SK-N-SH treated with all-trans-retinoic acid at 6 μM for 48 hours (cell line): Measurements from ENCODE around the gene EFNB2.

ENCODE experiments used
- ATAC-seq: fragments of 200-7000 bp; cut with Tn5 transposase; 3 replicates; pipeline ENCODE4 v1.9.1; 2020; ENCODE audit warnings: mild to moderate bottlenecking, moderate library complexity
- ARNTL ChIP-seq: fragments of 450-650 bp; formaldehyde crosslinking; IDR thresholded peaks from 2 replicates; pipeline ENCODE4 v1.5.0; 2020; ENCODE audit warnings: low read depth, mild to moderate bottlenecking, moderate library complexity, borderline replicate concordance
- BACH2 ChIP-seq: fragments of 250-450 bp; sonication (Bioruptor Pico); IDR thresholded peaks from 2 replicates; pipeline ENCODE4 v1.9.0; 2021; ENCODE audit warnings: mild to moderate bottlenecking, borderline replicate concordance
- CSDC2 ChIP-seq: fragments of 250-450 bp; sonication (Bioruptor Pico); IDR thresholded peaks from 2 replicates; pipeline ENCODE4 v1.5.0; 2020; ENCODE audit warnings: mild to moderate bottlenecking, moderate library complexity
- ESRRG ChIP-seq: fragments of 250-450 bp; sonication (Bioruptor Pico); IDR thresholded peaks from 2 replicates; pipeline ENCODE4 v1.6.1; 2021; ENCODE audit warnings: mild to moderate bottlenecking
- GLIS3 ChIP-seq: fragments of 250-450 bp; sonication (Bioruptor Pico); IDR thresholded peaks from 2 replicates; pipeline ENCODE4 v1.5.0; 2020; ENCODE audit warnings: mild to moderate bottlenecking, moderate library complexity
- ISL1 ChIP-seq: fragments of 250-450 bp; sonication (Bioruptor Pico); IDR thresholded peaks from 2 replicates; pipeline ENCODE4 v2.1.2; 2022; ENCODE audit warnings: mild to moderate bottlenecking, moderate library complexity
- OSR1 ChIP-seq: fragments of 250-450 bp; sonication (Bioruptor Pico); IDR thresholded peaks from 2 replicates; pipeline ENCODE4 v1.8.0; 2022; ENCODE audit warnings: moderate library complexity, mild to moderate bottlenecking, inconsistent platforms
- PPARA ChIP-seq: fragments of 250-450 bp; sonication (Bioruptor Pico); IDR thresholded peaks from 2 replicates; pipeline ENCODE4 v1.5.0; 2020; ENCODE audit warnings: mild to moderate bottlenecking, borderline replicate concordance
- RARB ChIP-seq: fragments of 250-450 bp; sonication (Bioruptor Pico); IDR thresholded peaks from 2 replicates; pipeline ENCODE4 v1.8.0; 2021; ENCODE audit warnings: mild to moderate bottlenecking, moderate library complexity
- SNAI2 ChIP-seq: fragments of 250-450 bp; sonication (Bioruptor Pico); IDR thresholded peaks from 2 replicates; pipeline ENCODE4 v1.5.0; 2020; ENCODE audit warnings: mild to moderate bottlenecking, moderate library complexity
- TCF4 ChIP-seq: fragments of 250-450 bp; sonication (Bioruptor Pico); IDR thresholded peaks from 2 replicates; pipeline ENCODE4 v1.8.0; 2021; ENCODE audit warnings: mild to moderate bottlenecking, moderate library complexity, borderline replicate concordance
- TOX ChIP-seq: fragments of 250-450 bp; sonication (Bioruptor Pico); IDR thresholded peaks from 2 replicates; pipeline ENCODE4 v1.8.0; 2021; ENCODE audit warnings: mild to moderate bottlenecking, moderate library complexity, borderline replicate concordance
- ZC3H10 ChIP-seq: fragments of 250-450 bp; sonication (Bioruptor Pico); IDR thresholded peaks from 2 replicates; pipeline ENCODE4 v1.5.1; 2021; ENCODE audit warnings: mild to moderate bottlenecking, moderate library complexity
- ZFP3 ChIP-seq: fragments of 250-450 bp; sonication (Bioruptor Pico); IDR thresholded peaks from 2 replicates; pipeline ENCODE4 v1.5.0; 2020; ENCODE audit warnings: mild to moderate bottlenecking, moderate library complexity
- ZFP30 ChIP-seq: fragments of 450-650 bp; formaldehyde crosslinking; IDR thresholded peaks from 2 replicates; pipeline ENCODE4 v1.5.0; 2022; ENCODE audit warnings: mild to moderate bottlenecking, moderate library complexity
- ZNF565 ChIP-seq: fragments of 450-650 bp; formaldehyde crosslinking; conservative IDR thresholded peaks from 2 replicates; pipeline ENCODE4 v1.5.0; 2020; ENCODE audit warnings: low read depth, mild to moderate bottlenecking, moderate library complexity
- ZNF70 ChIP-seq: fragments of 450-650 bp; formaldehyde crosslinking; IDR thresholded peaks from 2 replicates; pipeline ENCODE4 v1.5.0; 2020; ENCODE audit warnings: mild to moderate bottlenecking, moderate library complexity
- ZNF8 ChIP-seq: fragments of 450-650 bp; formaldehyde crosslinking; IDR thresholded peaks from 2 replicates; pipeline ENCODE4 v1.5.0; 2020; ENCODE audit warnings: mild to moderate bottlenecking, moderate library complexity
- TF ChIP-seq, protein P1 (sequence below): fragments of 250-450 bp; sonication (Bioruptor Pico); IDR thresholded peaks from 2 replicates; pipeline ENCODE4 v1.8.0; 2020; ENCODE audit warnings: mild to moderate bottlenecking, moderate library complexity, borderline replicate concordance
- TF ChIP-seq, protein P2 (sequence below): fragments of 250-450 bp; sonication (Bioruptor Pico); IDR thresholded peaks from 2 replicates; pipeline ENCODE4 v1.5.1; 2020; ENCODE audit warnings: low read depth, mild to moderate bottlenecking, moderate library complexity
- TF ChIP-seq, protein P3 (sequence below): fragments of 250-450 bp; sonication (Bioruptor Pico); IDR thresholded peaks from 2 replicates; pipeline ENCODE4 v1.5.0; 2020; ENCODE audit warnings: mild to moderate bottlenecking, moderate library complexity
- TF ChIP-seq, protein P4 (sequence below): fragments of 250-450 bp; sonication (Bioruptor Pico); IDR thresholded peaks from 2 replicates; pipeline ENCODE4 v1.8.0; 2021; ENCODE audit warnings: low read depth, mild to moderate bottlenecking, moderate library complexity, borderline replicate concordance
- TF ChIP-seq, protein P5 (sequence below): fragments of 250-450 bp; sonication (Bioruptor Pico); IDR thresholded peaks from 2 replicates; pipeline ENCODE4 v1.5.1; 2021; ENCODE audit warnings: mild to moderate bottlenecking, moderate library complexity

Gene EFNB2

DNA sequence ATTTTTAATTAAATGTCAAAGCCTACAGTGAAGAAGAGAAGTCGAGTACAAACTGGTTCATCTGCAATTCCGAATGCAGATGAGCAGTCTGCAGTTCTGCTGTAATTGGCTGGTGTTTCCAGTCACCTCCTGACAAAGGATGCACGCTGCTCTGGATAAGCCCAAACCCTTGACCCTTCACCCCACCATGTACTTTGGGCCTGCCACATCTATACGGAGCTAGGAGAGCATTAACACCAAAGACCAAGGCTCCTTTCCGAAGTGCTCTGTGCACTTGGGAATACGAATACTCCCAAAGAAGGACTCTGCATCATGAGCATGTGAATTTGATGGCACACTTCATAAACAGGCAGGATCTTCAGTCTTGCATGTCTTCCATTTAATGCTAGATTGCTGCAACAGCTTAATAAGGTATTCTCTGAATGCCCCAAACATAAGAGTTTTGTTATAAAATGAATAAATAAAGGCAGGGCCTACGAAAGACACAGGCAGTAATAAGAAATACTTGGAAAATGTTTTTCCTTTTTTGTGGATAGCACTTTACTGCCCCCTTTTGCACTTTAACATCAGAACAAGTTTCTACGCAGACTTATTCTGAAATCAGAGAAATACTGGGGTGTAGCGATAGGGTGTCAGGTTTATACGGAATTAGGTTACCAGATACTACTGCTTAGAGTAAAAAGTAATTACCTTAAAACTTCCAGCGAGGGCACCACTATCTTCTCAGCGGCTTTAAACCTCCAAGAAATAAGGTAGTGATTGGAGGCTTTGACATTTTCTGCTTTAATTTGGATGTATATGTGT is 15.0 kb downstream of the EFNB2 start:
- ATAC-seq: peak; percentile 42; the same call in 1 of the 3 replicates
- TF ChIP-seq ZFP3 (CRISPR knock-in tag) (no peak), TOX (no peak), SNAI2 (CRISPR knock-in tag) (no peak)

DNA sequence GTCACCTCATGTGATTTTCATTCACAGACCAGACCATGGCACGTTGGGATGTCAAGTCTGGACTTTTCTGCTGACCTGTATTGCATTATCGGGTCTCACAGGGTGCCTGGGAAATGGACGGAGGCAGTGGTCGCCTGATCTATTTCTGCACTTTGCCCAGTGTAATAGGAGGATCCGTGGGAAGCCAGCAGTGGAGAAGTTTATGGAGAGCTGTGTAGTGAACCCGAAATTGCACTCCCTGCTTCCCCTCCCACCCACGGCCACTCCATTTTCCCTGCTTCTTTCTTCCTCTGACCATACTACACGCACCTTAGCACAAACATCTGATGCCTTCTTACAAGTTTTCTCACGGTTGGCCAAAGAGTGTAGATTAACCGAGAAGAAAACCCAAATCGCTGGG is 16.9 kb downstream of the EFNB2 start:
- TF ChIP-seq ESRRG (CRISPR knock-in tag) (no peak), PPARA (CRISPR knock-in tag) (no peak), OSR1 (CRISPR knock-in tag) (no peak), TOX (no peak), ZNF565 (no peak), ZNF70 (CRISPR knock-in tag) (no peak), SNAI2 (CRISPR knock-in tag) (no peak), ZFP3 (CRISPR knock-in tag) (no peak), ZC3H10 (CRISPR knock-in tag) (no peak), ISL1 (CRISPR knock-in tag) (no peak), RARB (CRISPR knock-in tag) (no peak), BACH2 (CRISPR knock-in tag) (no peak), ZNF8 (CRISPR knock-in tag) (no peak), CSDC2 (CRISPR knock-in tag) (no peak), GLIS3 (CRISPR knock-in tag) (no peak), TCF4 (CRISPR knock-in tag) (no peak)
- TF ChIP-seq, protein P1, sequence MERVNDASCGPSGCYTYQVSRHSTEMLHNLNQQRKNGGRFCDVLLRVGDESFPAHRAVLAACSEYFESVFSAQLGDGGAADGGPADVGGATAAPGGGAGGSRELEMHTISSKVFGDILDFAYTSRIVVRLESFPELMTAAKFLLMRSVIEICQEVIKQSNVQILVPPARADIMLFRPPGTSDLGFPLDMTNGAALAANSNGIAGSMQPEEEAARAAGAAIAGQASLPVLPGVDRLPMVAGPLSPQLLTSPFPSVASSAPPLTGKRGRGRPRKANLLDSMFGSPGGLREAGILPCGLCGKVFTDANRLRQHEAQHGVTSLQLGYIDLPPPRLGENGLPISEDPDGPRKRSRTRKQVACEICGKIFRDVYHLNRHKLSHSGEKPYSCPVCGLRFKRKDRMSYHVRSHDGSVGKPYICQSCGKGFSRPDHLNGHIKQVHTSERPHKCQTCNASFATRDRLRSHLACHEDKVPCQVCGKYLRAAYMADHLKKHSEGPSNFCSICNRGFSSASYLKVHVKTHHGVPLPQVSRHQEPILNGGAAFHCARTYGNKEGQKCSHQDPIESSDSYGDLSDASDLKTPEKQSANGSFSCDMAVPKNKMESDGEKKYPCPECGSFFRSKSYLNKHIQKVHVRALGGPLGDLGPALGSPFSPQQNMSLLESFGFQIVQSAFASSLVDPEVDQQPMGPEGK (CRISPR knock-in tag): no peak
- TF ChIP-seq, protein P2, sequence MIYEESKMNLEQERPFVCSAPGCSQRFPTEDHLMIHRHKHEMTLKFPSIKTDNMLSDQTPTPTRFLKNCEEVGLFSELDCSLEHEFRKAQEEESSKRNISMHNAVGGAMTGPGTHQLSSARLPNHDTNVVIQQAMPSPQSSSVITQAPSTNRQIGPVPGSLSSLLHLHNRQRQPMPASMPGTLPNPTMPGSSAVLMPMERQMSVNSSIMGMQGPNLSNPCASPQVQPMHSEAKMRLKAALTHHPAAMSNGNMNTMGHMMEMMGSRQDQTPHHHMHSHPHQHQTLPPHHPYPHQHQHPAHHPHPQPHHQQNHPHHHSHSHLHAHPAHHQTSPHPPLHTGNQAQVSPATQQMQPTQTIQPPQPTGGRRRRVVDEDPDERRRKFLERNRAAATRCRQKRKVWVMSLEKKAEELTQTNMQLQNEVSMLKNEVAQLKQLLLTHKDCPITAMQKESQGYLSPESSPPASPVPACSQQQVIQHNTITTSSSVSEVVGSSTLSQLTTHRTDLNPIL: no peak
- TF ChIP-seq, protein P3, sequence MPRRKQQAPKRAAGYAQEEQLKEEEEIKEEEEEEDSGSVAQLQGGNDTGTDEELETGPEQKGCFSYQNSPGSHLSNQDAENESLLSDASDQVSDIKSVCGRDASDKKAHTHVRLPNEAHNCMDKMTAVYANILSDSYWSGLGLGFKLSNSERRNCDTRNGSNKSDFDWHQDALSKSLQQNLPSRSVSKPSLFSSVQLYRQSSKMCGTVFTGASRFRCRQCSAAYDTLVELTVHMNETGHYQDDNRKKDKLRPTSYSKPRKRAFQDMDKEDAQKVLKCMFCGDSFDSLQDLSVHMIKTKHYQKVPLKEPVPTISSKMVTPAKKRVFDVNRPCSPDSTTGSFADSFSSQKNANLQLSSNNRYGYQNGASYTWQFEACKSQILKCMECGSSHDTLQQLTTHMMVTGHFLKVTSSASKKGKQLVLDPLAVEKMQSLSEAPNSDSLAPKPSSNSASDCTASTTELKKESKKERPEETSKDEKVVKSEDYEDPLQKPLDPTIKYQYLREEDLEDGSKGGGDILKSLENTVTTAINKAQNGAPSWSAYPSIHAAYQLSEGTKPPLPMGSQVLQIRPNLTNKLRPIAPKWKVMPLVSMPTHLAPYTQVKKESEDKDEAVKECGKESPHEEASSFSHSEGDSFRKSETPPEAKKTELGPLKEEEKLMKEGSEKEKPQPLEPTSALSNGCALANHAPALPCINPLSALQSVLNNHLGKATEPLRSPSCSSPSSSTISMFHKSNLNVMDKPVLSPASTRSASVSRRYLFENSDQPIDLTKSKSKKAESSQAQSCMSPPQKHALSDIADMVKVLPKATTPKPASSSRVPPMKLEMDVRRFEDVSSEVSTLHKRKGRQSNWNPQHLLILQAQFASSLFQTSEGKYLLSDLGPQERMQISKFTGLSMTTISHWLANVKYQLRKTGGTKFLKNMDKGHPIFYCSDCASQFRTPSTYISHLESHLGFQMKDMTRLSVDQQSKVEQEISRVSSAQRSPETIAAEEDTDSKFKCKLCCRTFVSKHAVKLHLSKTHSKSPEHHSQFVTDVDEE (CRISPR knock-in tag): no peak
- ATAC-seq: no peak

DNA sequence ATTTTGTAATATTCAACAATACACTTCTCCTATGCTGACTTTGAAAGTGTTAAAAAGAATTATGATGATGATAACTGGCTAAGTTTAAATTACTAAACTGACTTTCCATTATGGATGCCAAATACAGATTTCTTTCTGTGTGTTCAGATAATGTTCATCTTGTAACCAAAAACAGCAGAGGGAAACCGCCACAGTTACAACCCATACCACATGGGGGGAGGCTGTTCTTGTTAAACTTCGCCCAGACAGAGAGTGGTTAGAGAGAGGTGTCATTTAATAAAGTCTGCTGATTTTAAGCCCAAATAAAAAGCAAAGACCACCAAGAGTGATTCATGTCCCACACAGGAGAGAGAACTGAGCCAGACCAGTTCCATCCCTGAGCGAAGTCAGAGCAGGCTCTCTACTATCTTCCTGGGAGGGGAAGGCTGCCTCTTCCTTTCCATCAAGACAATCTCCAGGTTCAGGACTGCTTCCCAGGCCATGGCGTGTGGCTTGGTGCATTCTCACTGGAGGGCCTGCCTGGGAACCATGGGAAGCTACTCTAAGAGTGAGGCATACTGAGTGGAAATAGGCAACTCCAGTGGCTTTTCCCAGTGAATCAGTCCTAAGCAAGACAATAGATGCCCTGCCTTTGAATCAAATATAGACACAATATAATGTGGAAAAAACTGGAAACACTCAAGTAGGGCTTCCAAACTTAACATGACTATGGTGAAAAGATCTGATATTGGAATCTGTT is 18.2 kb downstream of the EFNB2 start:
- TF ChIP-seq ZFP30 (CRISPR knock-in tag): no peak
- TF ChIP-seq, all 23 proteins: peak for 0
- ATAC-seq: no peak

DNA sequence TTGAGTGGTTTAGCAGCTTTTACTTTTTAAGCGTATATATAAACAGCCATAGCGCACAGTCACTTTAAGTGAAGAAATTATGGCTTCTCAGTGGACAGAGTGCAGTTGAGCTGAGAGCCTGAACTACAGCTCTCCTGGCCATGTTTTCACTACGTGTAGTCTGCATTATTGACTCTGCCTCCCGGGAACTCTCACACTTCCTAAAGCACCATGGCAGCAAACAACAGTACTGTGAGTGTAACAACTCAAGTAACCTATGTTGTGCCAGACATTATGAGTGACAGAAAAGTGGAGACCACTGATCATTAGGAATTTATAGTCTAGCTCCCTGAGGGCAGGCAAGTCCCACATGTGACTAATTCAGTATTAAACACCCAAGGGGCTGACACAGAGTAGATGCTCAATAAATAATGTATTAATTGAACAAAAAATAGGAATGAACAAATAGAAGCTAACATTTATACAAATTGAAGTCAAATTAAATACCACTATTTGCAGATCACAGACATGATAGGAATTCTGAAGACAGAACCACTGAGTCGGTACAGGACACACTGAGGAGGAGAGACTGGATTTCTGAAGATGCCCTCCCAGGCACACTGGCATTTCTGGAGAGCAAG is 19.7 kb downstream of the EFNB2 start:
- ATAC-seq: no peak
- TF ChIP-seq ZNF565 (no peak), ZFP3 (CRISPR knock-in tag) (no peak), CSDC2 (CRISPR knock-in tag) (no peak), TOX (no peak), ESRRG (CRISPR knock-in tag) (no peak), ZFP30 (CRISPR knock-in tag) (no peak), OSR1 (CRISPR knock-in tag) (no peak), ARNTL (CRISPR knock-in tag) (no peak), ISL1 (CRISPR knock-in tag) (no peak), GLIS3 (CRISPR knock-in tag) (no peak)
- TF ChIP-seq, protein P4, sequence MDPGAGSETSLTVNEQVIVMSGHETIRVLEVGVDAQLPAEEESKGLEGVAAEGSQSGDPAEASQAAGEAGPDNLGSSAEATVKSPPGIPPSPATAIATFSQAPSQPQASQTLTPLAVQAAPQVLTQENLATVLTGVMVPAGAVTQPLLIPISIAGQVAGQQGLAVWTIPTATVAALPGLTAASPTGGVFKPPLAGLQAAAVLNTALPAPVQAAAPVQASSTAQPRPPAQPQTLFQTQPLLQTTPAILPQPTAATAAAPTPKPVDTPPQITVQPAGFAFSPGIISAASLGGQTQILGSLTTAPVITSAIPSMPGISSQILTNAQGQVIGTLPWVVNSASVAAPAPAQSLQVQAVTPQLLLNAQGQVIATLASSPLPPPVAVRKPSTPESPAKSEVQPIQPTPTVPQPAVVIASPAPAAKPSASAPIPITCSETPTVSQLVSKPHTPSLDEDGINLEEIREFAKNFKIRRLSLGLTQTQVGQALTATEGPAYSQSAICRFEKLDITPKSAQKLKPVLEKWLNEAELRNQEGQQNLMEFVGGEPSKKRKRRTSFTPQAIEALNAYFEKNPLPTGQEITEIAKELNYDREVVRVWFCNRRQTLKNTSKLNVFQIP (CRISPR knock-in tag): no peak
- TF ChIP-seq, protein P5, sequence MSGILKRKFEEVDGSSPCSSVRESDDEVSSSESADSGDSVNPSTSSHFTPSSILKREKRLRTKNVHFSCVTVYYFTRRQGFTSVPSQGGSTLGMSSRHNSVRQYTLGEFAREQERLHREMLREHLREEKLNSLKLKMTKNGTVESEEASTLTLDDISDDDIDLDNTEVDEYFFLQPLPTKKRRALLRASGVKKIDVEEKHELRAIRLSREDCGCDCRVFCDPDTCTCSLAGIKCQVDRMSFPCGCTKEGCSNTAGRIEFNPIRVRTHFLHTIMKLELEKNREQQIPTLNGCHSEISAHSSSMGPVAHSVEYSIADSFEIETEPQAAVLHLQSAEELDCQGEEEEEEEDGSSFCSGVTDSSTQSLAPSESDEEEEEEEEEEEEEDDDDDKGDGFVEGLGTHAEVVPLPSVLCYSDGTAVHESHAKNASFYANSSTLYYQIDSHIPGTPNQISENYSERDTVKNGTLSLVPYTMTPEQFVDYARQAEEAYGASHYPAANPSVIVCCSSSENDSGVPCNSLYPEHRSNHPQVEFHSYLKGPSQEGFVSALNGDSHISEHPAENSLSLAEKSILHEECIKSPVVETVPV (CRISPR knock-in tag): no peak
